Astrocyte (in vitro differentiated cells and primary cell): ENCODE data around the gene CARM1. TPM values are rescaled to one million over a fixed set of nuclear protein-coding genes. Genes with fewer than 3 reads are reported as not detected.

Experiments used
- DNase-seq: peaks from one replicate; pipeline ENCODE4 v3.0.0-alpha.2; 2010; ENCODE audit warnings: low read depth
- FAIRE-seq: peaks from 2 replicates; lab custom pipeline; 2011; peaks lifted over from hg19 to GRCh38; lab: Jason Lieb, UNC
- H2AFZ ChIP-seq: 2 replicates; pipeline ENCODE4 v1.6.0; 2012; ENCODE audit warnings: low read depth, low read length, inconsistent platforms
- H3K27ac ChIP-seq: 2 replicates; pipeline ENCODE4 v1.5.1; 2011; ENCODE audit warnings: low read depth, low read length, inconsistent platforms
- H3K27me3 ChIP-seq: 2 replicates; pipeline ENCODE4 v1.6.0; 2011; ENCODE audit warnings: low read length, inconsistent platforms; ENCODE audit not compliant: insufficient read depth
- H3K36me3 ChIP-seq: 2 replicates; pipeline ENCODE4 v1.5.1; 2011; ENCODE audit warnings: low read length, inconsistent platforms; ENCODE audit not compliant: insufficient read depth
- H3K4me1 ChIP-seq: 2 replicates; pipeline ENCODE4 v1.5.1; 2011; ENCODE audit warnings: low read length, inconsistent platforms; ENCODE audit not compliant: insufficient read depth
- H3K4me2 ChIP-seq: 2 replicates; pipeline ENCODE4 v1.6.0; 2012; ENCODE audit warnings: low read length, inconsistent platforms
- H3K4me3 ChIP-seq: 2 replicates; pipeline ENCODE4 v1.5.1; 2011; ENCODE audit warnings: low read depth, mild to moderate bottlenecking, low read length, inconsistent platforms; ENCODE audit not compliant: insufficient read depth
- H3K79me2 ChIP-seq: 2 replicates; pipeline ENCODE4 v1.6.0; 2012; ENCODE audit warnings: mild to moderate bottlenecking, low read length, inconsistent platforms; ENCODE audit not compliant: insufficient read depth
- H3K9ac ChIP-seq: 2 replicates; pipeline ENCODE4 v1.6.0; 2012; ENCODE audit warnings: mild to moderate bottlenecking, low read length, inconsistent platforms
- H3K9me3 ChIP-seq: 2 replicates; pipeline ENCODE4 v1.5.1; 2012; ENCODE audit warnings: low read depth, mild to moderate bottlenecking, low read length, inconsistent platforms; ENCODE audit not compliant: insufficient read depth
- H4K20me1 ChIP-seq: 2 replicates; pipeline ENCODE4 v1.6.0; 2012; ENCODE audit warnings: low read length, inconsistent platforms; ENCODE audit not compliant: insufficient read depth
- H3K27ac Mint-ChIP-seq: one replicate; pipeline ENCODE4 v1.8.0; 2021; ENCODE audit warnings: mild to moderate bottlenecking, mixed read lengths; ENCODE audit not compliant: unreplicated experiment
- H3K27me3 Mint-ChIP-seq: one replicate; pipeline ENCODE4 v1.8.0; 2021; ENCODE audit warnings: low read depth, mixed read lengths; ENCODE audit not compliant: unreplicated experiment
- H3K36me3 Mint-ChIP-seq: one replicate; pipeline ENCODE4 v1.8.0; 2021; ENCODE audit warnings: low read depth, mixed read lengths; ENCODE audit not compliant: unreplicated experiment
- H3K4me1 Mint-ChIP-seq: one replicate; pipeline ENCODE4 v1.8.0; 2021; ENCODE audit warnings: low read depth, mixed read lengths; ENCODE audit not compliant: unreplicated experiment
- H3K4me3 Mint-ChIP-seq: one replicate; pipeline ENCODE4 v1.8.0; 2021; ENCODE audit warnings: mild to moderate bottlenecking, moderate library complexity, mixed read lengths; ENCODE audit not compliant: unreplicated experiment
- H3K9me3 Mint-ChIP-seq: one replicate; pipeline ENCODE4 v1.8.0; 2021; ENCODE audit warnings: mild to moderate bottlenecking, mixed read lengths; ENCODE audit not compliant: unreplicated experiment
- CTCF ChIP-seq: IDR thresholded peaks from 2 replicates; pipeline ENCODE4 v1.5.1; 2011; ENCODE audit warnings: low read depth, mild to moderate bottlenecking, inconsistent platforms, low read length, moderate library complexity; ENCODE audit not compliant: insufficient read depth
- EZH2 ChIP-seq: IDR thresholded peaks from 2 replicates; pipeline ENCODE4 v1.6.1; 2012; ENCODE audit warnings: mild to moderate bottlenecking, low read length, inconsistent platforms; ENCODE audit not compliant: insufficient read depth
- total RNA-seq: library from RNA; stranded (reverse); gene quantifications from 2 replicates; pipeline ENCODE4 v1.2.1, GENCODE V29; 2021

CARM1 gene
- total RNA-seq, 1 donor from 2014 or later = 62.6 TPM

GRCh38 chr19:10871711-10872545 is 575 bp downstream of the CARM1 start:
- H3K9me3 ChIP-seq = no peaks in the 10 kb centered on the region
- Mint-ChIP-seq H3K9me3 (no peaks in the 10 kb centered on the region), H3K36me3 (peaks cover 2% of the 10 kb centered on the region), H3K27me3 (no peaks in the 10 kb centered on the region), H3K4me3 (peak overlapping the region; percentile 96), H3K4me1 (peaks cover 9% of the 10 kb centered on the region), H3K27ac (peak overlapping the region; percentile 69)
- FAIRE-seq = no peak
- H3K4me2 ChIP-seq = peak overlapping the region; percentile 92
- no peaks in the 10 kb centered on the region for H3K27me3 ChIP-seq
- H4K20me1 ChIP-seq = peaks cover 26% of the 10 kb centered on the region
- peak overlapping the region; percentile 61 for H3K27ac ChIP-seq
- peak overlapping the region; percentile 7 for H2AFZ ChIP-seq
- H3K4me3 ChIP-seq = peak overlapping the region; percentile 74
- H3K9ac ChIP-seq = peak overlapping the region; percentile 92
- no peaks in the 10 kb centered on the region for H3K36me3 ChIP-seq
- peaks cover 50% of the 10 kb centered on the region for H3K79me2 ChIP-seq
- peaks cover 12% of the 10 kb centered on the region for H3K4me1 ChIP-seq
- no peak for DNase-seq
- TF ChIP-seq CTCF (no peak), EZH2 (no peak)

- peak overlapping the region; percentile 96 for H3K4me3 Mint-ChIP-seq
- H3K27me3 Mint-ChIP-seq = no peaks in the 10 kb centered on the region
- Histone ChIP-seq H3K27ac (peak overlapping the region; percentile 40), H3K9ac (peak overlapping the region; percentile 92), H3K9me3 (no peaks in the 10 kb centered on the region), H3K27me3 (no peaks in the 10 kb centered on the region), H3K4me1 (peaks cover 12% of the 10 kb centered on the region), H3K79me2 (peaks cover 54% of the 10 kb centered on the region), H3K36me3 (no peaks in the 10 kb centered on the region), H2AFZ (peak overlapping the region; percentile 7), H3K4me2 (peak overlapping the region; percentile 92), H4K20me1 (peaks cover 30% of the 10 kb centered on the region), H3K4me3 (peak overlapping the region; percentile 74)
- no peaks in the 10 kb centered on the region for H3K9me3 Mint-ChIP-seq
- H3K27ac Mint-ChIP-seq = peak overlapping the region; percentile 69
- peaks cover 2% of the 10 kb centered on the region for H3K36me3 Mint-ChIP-seq
- DNase-seq = no peak
- no peak for TF ChIP-seq EZH2
- TF ChIP-seq CTCF = no peak
- H3K4me1 Mint-ChIP-seq = peaks cover 11% of the 10 kb centered on the region
- no peak for FAIRE-seq
Measured at GRCh38 chr19:10872546-10873107, 1.3 kb downstream of the CARM1 start.

- Histone ChIP-seq H3K27ac (no peak overlapping the region), H3K4me3 (no peak overlapping the region), H3K36me3 (no peaks in the 10 kb centered on the region), H3K9me3 (no peaks in the 10 kb centered on the region), H4K20me1 (peaks cover 44% of the 10 kb centered on the region), H2AFZ (no peak overlapping the region), H3K27me3 (no peaks in the 10 kb centered on the region), H3K9ac (no peak overlapping the region), H3K4me1 (peaks cover 12% of the 10 kb centered on the region), H3K4me2 (no peak overlapping the region), H3K79me2 (peaks cover 67% of the 10 kb centered on the region)
- H3K27ac Mint-ChIP-seq = no peak overlapping the region
- FAIRE-seq = no peak
- H3K27me3 Mint-ChIP-seq = no peaks in the 10 kb centered on the region
- no peaks in the 10 kb centered on the region for H3K9me3 Mint-ChIP-seq
- no peak for TF ChIP-seq CTCF
- TF ChIP-seq EZH2 = no peak
- peak overlapping the region; percentile 67 for H3K4me3 Mint-ChIP-seq
- peaks cover 11% of the 10 kb centered on the region for H3K4me1 Mint-ChIP-seq
- no peak for DNase-seq
- H3K36me3 Mint-ChIP-seq = no peaks in the 10 kb centered on the region
Measured at GRCh38 chr19:10874024-10874423, 2.7 kb downstream of the CARM1 start.
